ENCODE data around the gene LILRA2.
"Not testable (repeated sequence)": the region's sequence is repeated elsewhere in the genome, so short reads cannot be mapped to it uniquely, and the experiment has no call there.

LILRA2 gene

GRCh38 chr19:54609356-54609791, 35.8 kb downstream of the LILRA2 start:
- DNase-seq (ENCODE audit: low read depth in 2 of 2, low spot score in 1 of 2): no peak

- no peak for DNase-seq (ENCODE audit: low read depth in 2 of 2, low spot score in 1 of 2)
Measured at GRCh38 chr19:54612428-54612827, 38.8 kb downstream of the LILRA2 start.

- no peak for DNase-seq (ENCODE audit: low read depth in 2 of 2, low spot score in 1 of 2)
Measured at GRCh38 chr19:54614726-54615125, 41.1 kb downstream of the LILRA2 start.

- DNase-seq (ENCODE audit: low read depth in 2 of 2, low spot score in 1 of 2): no peak
Measured at GRCh38 chr19:54616057-54616456, 42.5 kb downstream of the LILRA2 start.

- no peak for DNase-seq (ENCODE audit: low read depth in 2 of 2, low spot score in 1 of 2)
Measured at GRCh38 chr19:54616821-54617560, 43.4 kb downstream of the LILRA2 start.

- no peak for DNase-seq (ENCODE audit: low read depth in 2 of 2, low spot score in 1 of 2)
Measured at GRCh38 chr19:54620464-54620863, 46.9 kb downstream of the LILRA2 start.

- DNase-seq (ENCODE audit: low read depth in 2 of 2, low spot score in 1 of 2): no peak
Measured at GRCh38 chr19:54622431-54622830, 48.8 kb downstream of the LILRA2 start.

- DNase-seq (ENCODE audit: low read depth in 2 of 2, low spot score in 1 of 2): not testable (repeated sequence)
Measured at GRCh38 chr19:54624234-54624633, 50.6 kb downstream of the LILRA2 start.

- not testable (repeated sequence) for DNase-seq (ENCODE audit: low read depth in 2 of 2, low spot score in 1 of 2)
Measured at GRCh38 chr19:54624934-54625730, 51.5 kb downstream of the LILRA2 start.

- no peak for DNase-seq (ENCODE audit: low read depth in 2 of 2, low spot score in 1 of 2)
Measured at GRCh38 chr19:54626757-54627156, 53.2 kb downstream of the LILRA2 start.

GRCh38 chr19:54627912-54628311, 54.3 kb downstream of the LILRA2 start:
- DNase-seq (ENCODE audit: low read depth in 2 of 2, low spot score in 1 of 2): not testable (repeated sequence)

- not testable (repeated sequence) for DNase-seq (ENCODE audit: low read depth in 2 of 2, low spot score in 1 of 2)
Measured at GRCh38 chr19:54630262-54630661, 56.7 kb downstream of the LILRA2 start, which contains the start of gene LILRB1. Gene LILRB1, plus strand, starts transcription at chr19:54630484. Its CDS starts 590 bp downstream, at chr19:54631074.

GRCh38 chr19:54630782-54631181, 57.2 kb downstream of the LILRA2 start:
- DNase-seq (ENCODE audit: low read depth in 2 of 2, low spot score in 1 of 2): no peak

GRCh38 chr19:54631489-54632337, 58.1 kb downstream of the LILRA2 start:
- DNase-seq (ENCODE audit: low read depth in 2 of 2, low spot score in 1 of 2): not testable (repeated sequence)

GRCh38 chr19:54632517-54632916, 58.9 kb downstream of the LILRA2 start:
- DNase-seq (ENCODE audit: low read depth in 2 of 2, low spot score in 1 of 2): not testable (repeated sequence)

- no peak for DNase-seq (ENCODE audit: low read depth in 2 of 2, low spot score in 1 of 2)
Measured at GRCh38 chr19:54633401-54633800, 59.8 kb downstream of the LILRA2 start.

GRCh38 chr19:54636081-54636480, 62.5 kb downstream of the LILRA2 start:
- not testable (repeated sequence) for DNase-seq (ENCODE audit: low read depth in 2 of 2, low spot score in 1 of 2)

- no peak for DNase-seq (ENCODE audit: low read depth in 2 of 2, low spot score in 1 of 2)
Measured at GRCh38 chr19:54638683-54639082, 65.1 kb downstream of the LILRA2 start.
